GM18951 (cell line): ENCODE data around the gene MEGF9.
A peak's percentile ranks its signal among the peaks of the same experiment; 100 is the strongest.

Experiments used
- POLR2A ChIP-seq: IDR thresholded peaks from 4 replicates; pipeline ENCODE4 v1.6.1; 2011; ENCODE audit warnings: mild to moderate bottlenecking; ENCODE audit not compliant: insufficient read length, insufficient read depth; ENCODE audit errors: extremely low read depth
- in situ Hi-C: fragments of 300-500 bp; cut with MboI; formaldehyde crosslinking; loops from one replicate; pipeline ENCODE4 v1.12.0; 2022; ENCODE audit warnings: low sequenced_read_pairs, mixed read lengths, inconsistent platforms; ENCODE audit not compliant: unreplicated experiment

MEGF9 gene

DNA sequence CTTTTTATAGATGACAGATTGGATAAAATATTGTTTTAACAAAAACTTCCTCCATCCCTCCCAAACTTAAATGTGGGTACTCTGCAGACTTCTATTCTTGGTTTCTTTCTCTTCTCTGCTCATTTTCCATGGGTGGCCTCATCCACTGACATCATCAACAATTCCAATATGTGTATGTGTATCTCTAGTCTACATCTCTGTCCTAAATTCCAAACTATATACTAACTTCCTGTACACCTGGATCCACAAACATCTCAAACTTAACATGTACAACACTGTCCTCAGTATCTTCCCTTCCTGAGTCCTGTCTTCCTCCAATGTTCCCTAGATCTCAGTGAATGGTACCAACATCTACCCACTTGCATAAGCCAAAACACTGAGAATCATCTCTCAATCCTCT, 105.8 kb downstream of the MEGF9 start:
- in situ Hi-C loops = no loop called here

DNA sequence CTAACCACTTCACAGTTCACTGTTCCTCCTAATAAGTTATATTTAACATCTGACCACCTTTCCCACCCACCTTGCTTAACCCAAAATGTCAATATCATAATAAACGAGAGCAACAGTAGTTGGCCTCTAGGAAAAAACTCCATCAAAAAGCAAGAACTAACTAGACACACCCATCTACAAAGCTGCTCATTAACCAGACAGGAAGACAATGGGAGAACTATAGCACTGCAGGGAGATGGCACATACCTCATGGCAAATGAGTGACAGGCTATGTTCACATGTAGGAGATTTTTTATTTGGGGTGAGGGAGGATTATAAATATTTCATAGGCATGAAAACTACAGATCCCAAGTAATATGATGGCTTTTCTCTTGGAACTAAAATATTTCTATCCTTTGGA, 110.7 kb downstream of the MEGF9 start:
- in situ Hi-C loops = no loop called here
- TF ChIP-seq POLR2A = no peak

More for the DNA sequence above, 105.8 kb downstream of the MEGF9 start:
- TF ChIP-seq POLR2A = no peak

DNA sequence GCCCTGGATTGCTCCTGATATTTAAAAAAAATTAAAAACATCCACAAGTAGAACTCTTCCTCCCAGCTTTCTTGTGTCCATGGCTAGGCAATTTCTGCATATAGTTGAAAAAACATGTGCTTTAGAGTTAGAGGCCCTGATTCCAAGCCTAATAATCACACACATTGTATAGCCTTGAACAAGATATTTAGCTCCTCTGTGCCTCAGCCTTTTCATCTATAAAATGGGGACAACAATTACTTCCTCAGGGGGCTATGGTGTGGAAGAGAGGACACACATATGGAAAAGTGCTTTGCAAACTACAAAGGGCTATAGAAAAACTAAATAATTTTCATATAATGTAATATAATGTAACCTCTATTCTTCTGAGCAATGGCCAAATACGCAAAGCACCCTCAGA, 111.3 kb downstream of the MEGF9 start:
- TF ChIP-seq POLR2A = no peak
- in situ Hi-C loops = no loop called here

DNA sequence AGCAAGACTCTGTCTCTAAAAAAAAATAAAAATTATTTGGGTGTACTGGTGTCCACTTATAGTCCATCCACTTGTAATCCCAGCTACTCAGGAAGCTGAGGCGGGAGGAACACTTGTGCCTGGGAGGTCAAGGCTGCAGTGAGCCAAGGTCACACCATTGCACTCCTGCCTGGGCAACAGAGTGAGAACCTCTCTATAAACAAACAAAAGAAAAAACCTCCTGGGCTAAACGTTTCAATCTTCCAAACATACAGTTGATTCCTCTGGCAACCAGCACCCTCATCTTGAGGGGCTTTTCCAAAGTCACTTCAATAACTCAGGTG, 120.4 kb downstream of the MEGF9 start:
- no peak for TF ChIP-seq POLR2A
- in situ Hi-C loops = no loop called here

DNA sequence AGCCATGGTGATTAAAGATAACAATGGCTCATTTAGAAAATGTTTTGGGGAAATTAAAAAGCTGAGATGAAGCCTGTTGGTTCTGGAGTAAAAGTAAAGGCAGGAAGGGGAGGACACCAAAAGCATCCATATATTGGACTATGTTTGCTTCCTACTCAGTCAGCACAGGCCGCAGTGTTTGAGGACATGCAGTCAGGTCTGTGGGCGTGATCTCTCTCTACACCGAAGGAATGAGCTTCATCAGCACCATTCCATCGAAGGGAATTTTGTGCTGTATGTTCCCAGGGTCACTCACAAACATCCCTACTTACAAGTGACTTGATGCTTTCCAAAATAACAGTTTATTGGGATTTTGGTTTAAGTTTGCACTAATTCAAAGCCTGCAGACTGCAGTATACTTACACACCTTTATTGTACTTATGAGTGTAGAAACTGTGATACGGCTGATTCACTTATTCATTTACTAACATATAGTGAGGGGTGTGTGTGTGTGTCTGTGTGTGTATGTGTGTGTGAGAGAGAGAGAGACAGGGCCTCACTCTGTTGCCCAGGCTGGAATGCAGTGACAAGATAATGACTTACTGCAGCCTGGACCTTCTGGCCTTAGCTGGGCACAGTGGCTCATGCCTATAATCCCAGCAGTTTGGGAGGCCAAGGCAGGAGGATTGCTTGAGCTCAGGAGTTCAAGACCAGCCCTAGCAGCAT, 120.9 kb downstream of the MEGF9 start:
- no peak for TF ChIP-seq POLR2A
- in situ Hi-C loops = no loop called here

DNA sequence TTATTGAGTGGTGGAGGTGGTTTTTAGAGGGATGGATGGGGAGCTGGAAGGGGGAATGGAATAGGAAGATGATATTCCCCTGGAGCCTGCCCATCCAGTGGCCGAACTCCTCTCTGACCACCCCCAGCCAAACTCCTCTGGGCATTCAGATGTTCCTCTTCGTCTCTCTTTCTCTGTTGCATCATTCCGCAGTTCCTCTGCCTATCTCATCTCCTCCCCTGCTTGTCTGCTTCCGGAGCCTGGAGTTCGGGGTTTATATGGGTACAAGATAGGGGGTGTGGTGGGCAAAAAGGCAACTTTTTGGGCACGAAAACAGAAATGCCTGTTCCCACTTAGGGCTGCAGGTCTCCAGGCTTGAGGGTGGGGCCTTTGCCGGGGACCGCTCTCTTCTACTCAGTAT, 122.1 kb downstream of the MEGF9 start:
- in situ Hi-C loops = no loop called here
- TF ChIP-seq POLR2A = no peak

DNA sequence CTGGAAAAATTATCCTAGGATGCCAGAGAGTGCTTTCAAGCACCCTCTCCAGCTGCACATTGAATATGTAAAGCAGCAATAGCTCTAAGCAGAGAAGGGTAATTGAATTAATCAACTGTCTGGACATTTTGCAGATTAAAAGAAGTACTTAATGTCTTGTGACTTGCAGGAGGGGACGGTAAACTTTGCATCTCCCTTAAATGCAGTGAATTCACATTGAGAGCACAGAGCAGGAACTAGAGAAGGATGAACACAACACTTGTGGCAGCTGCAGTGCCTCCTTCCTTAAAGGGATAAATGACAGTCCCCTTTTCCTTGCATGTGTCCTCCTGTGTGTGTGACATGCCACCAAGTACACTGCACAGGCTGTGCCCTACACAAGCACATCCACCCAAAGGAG, 126.9 kb downstream of the MEGF9 start:
- in situ Hi-C loops = no loop called here
- TF ChIP-seq POLR2A = no peak

DNA sequence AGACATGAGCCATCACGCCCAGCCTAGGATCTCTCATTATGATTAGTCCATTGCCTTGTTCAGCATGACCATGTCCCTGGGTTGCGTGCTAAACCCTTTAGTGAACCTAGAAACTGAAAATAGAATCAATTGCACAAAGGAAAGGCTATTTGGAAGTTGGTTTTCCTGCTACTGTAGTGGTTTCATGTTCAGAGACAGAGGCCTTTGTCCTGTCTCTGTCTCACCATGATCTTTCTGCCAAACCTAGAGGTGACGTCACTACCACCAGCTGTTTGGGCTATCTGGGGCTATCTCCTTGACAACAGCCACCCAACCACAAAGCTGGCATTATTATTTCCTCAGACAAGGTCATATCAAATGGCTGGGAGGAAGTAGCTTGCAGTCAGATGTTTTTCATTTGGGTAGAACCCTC, 130.3 kb downstream of the MEGF9 start:
- TF ChIP-seq POLR2A = no peak
- in situ Hi-C loops = no loop called here

DNA sequence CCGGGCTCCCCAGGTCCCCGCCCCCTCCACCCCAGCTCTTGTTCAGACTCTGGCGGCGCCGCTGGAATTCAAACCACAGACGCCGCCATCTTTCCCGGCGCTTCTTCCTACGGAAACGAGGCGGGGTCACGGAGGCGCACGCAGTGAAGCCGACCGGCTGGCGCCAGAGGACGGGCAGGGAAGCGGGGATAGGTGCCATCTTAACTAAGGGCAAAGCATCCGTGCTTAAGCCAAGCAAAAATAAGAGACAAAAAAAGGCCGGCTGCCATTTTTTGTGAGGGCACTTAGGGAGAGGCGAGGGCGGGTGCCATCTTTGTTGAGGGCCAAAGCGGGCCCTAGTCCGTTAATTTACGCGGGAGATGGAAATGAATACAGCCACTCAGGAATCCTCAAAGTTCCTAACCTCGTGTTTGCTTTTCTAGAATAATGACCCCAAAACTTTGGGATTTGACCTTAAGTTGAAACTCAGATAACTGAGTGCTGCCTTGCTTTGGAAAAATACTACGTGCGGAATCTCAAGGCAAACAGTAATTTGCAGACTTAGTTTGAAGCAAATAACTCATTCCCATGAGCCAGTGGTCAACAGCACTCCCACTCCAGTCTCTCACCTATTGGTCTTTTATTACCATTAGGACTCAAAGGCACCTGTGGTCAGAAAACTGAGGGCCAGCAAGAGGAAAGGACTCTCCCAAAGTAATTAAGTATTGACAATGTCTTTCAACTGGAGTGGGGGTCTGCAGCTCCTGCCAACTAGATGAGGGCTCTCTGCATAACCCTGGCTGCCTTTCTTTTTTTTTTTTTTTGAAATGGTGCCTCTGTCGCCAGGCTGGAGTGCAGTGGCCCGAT, 134.0 kb downstream of the MEGF9 start, which contains the start of gene CDK5RAP2:
TSS of gene CDK5RAP2 (minus strand) at position 117 of the 846 bp plus-strand sequence. CDS start 189 bp downstream, outside the sequence.
- in situ Hi-C loops = no loop called here
- TF ChIP-seq POLR2A = peak; percentile 66

DNA sequence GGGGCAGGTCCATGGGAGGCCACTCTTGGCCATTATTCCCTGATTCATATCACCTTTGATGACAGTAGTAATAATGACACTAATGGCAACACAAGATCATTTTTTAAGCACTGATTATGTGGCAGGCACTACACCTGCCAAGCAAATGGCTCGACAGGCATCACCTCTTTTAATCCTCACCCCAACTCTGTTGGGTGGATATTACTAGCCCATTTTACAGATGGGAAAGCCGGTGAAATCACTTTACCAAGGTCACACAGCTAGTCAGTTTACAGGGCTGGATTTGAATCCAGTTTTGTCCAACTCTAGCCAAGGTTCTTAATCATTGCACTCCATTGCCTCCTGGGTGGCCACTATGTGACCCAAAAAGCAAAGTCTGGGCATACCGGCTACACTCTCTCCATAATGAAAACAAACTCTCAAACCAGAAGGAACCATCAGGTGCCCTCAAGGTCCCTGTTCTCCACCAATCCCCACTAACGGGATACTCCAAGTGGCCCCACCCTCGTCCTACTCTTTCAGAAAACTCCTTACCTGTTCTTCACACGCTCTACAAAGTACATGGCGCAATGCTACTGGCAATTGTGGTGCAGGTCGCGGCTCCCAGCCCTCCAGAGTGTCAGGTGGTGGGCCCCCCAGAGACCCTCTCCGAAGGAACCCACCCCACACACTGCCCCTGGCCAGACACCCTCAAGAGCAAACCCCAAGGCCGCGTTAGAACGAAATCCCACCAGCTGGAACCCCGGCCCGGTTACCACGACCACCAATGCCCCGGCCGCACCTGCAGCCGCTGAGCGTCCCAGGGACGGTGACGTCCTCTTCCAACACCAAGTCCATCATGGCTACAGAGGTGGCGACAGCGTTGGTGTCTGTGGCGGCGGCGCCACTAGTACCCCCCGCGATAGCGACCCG, 134.9 kb downstream of the MEGF9 start:
- no peak for TF ChIP-seq POLR2A
- in situ Hi-C loops = no loop called here

DNA sequence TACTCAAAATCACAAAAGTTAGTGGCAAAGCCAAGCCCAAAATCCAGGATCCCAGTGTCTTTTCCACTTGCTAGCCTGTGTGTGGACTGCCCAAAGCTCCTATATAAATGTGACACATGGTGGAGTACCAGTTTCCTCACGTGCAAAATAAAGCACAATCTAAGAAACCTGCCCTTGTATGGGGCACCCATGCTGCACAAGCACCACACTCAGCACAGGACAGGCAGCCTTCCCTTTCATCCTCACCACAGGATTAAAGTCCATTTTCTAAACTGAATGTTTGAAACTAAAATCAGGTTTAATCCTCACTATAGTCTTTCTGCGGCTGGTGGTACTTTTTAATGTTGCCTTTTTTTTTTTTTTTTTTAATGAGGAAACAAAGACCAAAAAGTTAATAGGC, 139.8 kb downstream of the MEGF9 start:
- in situ Hi-C loops = no loop called here
- TF ChIP-seq POLR2A = no peak

DNA sequence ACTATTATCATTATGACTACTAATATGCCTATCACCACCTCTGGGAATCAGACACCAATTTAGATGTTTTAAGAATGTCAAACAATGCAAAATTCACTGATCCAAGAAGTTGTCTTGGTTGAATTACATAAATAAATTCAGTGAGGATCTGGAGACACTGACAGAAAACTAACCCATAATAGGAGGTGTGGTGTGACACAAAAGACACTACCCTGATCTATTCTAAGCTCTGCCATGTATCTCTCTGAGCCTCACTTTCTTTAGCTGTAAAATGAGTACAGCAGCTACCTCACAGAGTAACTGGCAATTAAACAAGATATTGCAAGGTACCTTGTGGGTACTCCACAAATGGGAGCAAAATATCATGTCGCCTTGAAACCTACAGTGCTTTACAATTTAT, 141.8 kb downstream of the MEGF9 start:
- TF ChIP-seq POLR2A = no peak
- in situ Hi-C loops = no loop called here

DNA sequence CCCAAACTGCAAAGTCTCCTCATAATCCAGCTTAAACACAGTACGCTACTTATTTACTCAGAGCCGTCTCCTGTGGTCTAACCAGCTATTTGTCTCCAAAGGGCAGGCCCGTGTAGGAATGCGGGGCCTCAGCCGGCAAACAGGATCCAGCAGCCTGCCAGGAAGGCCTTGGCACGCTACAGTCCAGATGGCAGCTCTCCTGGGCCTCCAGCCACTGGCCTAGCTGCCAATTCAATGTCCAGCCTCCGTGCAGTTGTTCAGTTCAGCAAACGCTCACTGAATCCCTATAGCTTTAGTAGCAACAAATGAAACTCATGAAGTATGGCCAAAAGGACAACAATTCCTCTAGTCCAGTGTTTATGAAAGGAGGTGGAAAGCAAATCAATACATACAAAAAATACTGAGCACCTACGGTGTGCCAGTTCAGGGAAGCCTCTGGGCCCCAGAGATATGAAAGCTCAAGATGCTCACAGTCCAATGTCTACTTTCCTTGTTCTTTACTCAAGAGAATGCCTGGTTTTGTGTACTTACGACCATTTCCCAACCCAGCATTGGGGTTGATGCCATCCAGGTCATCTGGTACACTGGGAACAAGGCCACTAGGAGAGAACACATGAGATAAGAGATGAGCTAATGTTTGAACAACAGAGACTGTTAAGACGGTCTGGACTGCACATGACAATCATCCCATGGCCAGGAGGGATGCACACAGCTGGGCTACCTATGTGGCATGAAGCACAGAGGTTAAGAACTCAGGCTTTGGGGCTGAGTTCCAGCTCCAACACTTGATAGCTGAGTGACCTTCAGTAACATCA, 142.6 kb downstream of the MEGF9 start:
- in situ Hi-C loops = no loop called here
- TF ChIP-seq POLR2A = no peak

DNA sequence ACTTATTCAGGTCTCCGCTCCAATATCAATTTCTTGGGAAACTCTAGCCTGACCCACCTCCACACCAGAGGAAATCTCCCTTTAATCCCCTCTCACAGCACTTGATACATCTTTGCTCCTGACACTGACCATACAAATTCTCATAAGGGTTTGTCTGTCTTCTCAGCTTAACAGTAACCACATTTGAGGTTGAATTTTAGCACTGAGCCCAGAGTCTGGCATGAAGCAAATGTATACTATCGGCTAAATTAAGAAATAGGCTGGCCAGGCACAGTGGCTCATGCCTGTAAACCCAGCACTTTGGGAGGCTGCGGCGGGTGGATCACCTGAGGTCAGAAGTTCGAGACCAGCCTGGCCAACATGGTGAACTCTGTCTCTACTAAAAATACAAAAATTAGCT, 144.0 kb downstream of the MEGF9 start:
- in situ Hi-C loops = no loop called here
- TF ChIP-seq POLR2A = no peak
